Upper lobe of left lung (tissue), 6 donors: Measurements from ENCODE around the gene ZNF512B. TPM values are rescaled to one million over a fixed set of nuclear protein-coding genes. Genes with fewer than 3 reads are reported as not detected.

Experiments used
- ATAC-seq, 2 donors: fragments of 200-7000 bp; cut with Tn5 transposase; one replicate each; pipeline ENCODE4 v1.9.1; 2022; ENCODE audit warnings: mild to moderate bottlenecking in 2 of 2, moderate library complexity in 2 of 2; ENCODE audit not compliant: low FRiP score in 2 of 2
- DNase-seq, 2 donors: peaks; one replicate each; pipeline ENCODE4 v3.0.0-alpha.2; 2019 to 2020
- H3K27ac ChIP-seq, 4 donors: fragments of 200-600 bp; sonication (generic); one replicate each; pipeline ENCODE4 v1.5.1; 2016 to 2019
- H3K27me3 ChIP-seq, 4 donors: fragments of 200-600 bp; sonication (generic); one replicate each; pipeline ENCODE4 v1.5.1; 2017 to 2019
- H3K36me3 ChIP-seq, 4 donors: fragments of 200-600 bp; sonication (generic); one replicate each; pipeline ENCODE4 v1.5.1; 2016 to 2019
- H3K4me1 ChIP-seq, 4 donors: fragments of 200-600 bp; sonication (generic); one replicate each; pipeline ENCODE4 v1.5.1; 2018 to 2019
- H3K4me3 ChIP-seq, 4 donors: fragments of 200-600 bp; sonication (generic); one replicate each; pipeline ENCODE4 v1.5.1; 2017 to 2019; ENCODE audit warnings: mild to moderate bottlenecking in 2 of 4, moderate library complexity in 1 of 4
- H3K9me3 ChIP-seq, 4 donors: fragments of 200-600 bp; sonication (generic); one replicate each; pipeline ENCODE4 v1.5.1; 2018 to 2019
- CTCF ChIP-seq, 6 experiments: fragments of 450-650 bp in 4 of 6; fragments of 200-600 bp in 2 of 6; sonication (generic) in 2 of 6; IDR thresholded peaks; one replicate each; pipeline ENCODE4 v1.5.1; 2016 to 2019; ENCODE audit warnings: antibody characterized with exemption in 6 of 6
- EP300 ChIP-seq, 4 donors: sonication (generic); formaldehyde crosslinking; IDR thresholded peaks; one replicate each; pipeline ENCODE4 v1.5.1; 2017; ENCODE audit warnings: antibody characterized with exemption in 4 of 4, control low read depth in 2 of 4
- POLR2A ChIP-seq, 4 donors: fragments of 450-650 bp; IDR thresholded peaks; one replicate each; pipeline ENCODE4 v1.5.1; 2016 to 2017; ENCODE audit warnings: antibody characterized with exemption in 4 of 4, mild to moderate bottlenecking in 2 of 4
- POLR2AphosphoS5 ChIP-seq, 2 donors: sonication (generic); formaldehyde crosslinking; IDR thresholded peaks; one replicate each; pipeline ENCODE4 v1.5.1; 2017; ENCODE audit warnings: antibody characterized with exemption in 2 of 2
- WGBS, 2 donors: methylation state at CpG; one replicate each; pipeline ENCODE4 v1.1.5; 2017 to 2018; 5-methylcytosine and 5-hydroxymethylcytosine counted together
- total RNA-seq, 6 donors: library from RNA; depleted of rRNA in 4 of 6; stranded (reverse); fragments of >200 nt in 4 of 6; gene quantifications; one replicate each; pipeline versions ENCODE4 v1.1.0 to v1.2.1, GENCODE V29; 2016 to 2021
- donor health status: DM: no; HTN: no; CAD: no; lungs with moderate emphysema.
- donor health status: DM: no; HTN: yes; CAD: no; lungs with severe emphysema.

ZNF512B gene
- total RNA-seq, 6 donors from 2014 or later = 10.8 to 22.0 (median 16.3) TPM

GRCh38 chr20:63945031-63945658, 24.6 kb downstream of the ZNF512B start:
- DNase-seq (peak in 1 of 2 donors; percentile 50), ATAC-seq (no peak)
- Histone ChIP-seq H3K36me3 (peaks cover 7 to 52% (median 43%) of the 10 kb centered on the region in 4 donors), H3K4me1 (peaks cover 41 to 61% (median 46%) of the 10 kb centered on the region in 4 donors), H3K4me3 (no peak overlapping the region), H3K27me3 (no peaks in the 10 kb centered on the region), H3K9me3 (no peaks in the 10 kb centered on the region), H3K27ac (peak overlapping the region in 1 of 4 donors; percentile 84)
- no peak for TF ChIP-seq POLR2AphosphoS5 (IDR thresholded peaks at IDR 0.05)
- no peak for TF ChIP-seq POLR2A (IDR thresholded peaks at IDR 0.05)
- TF ChIP-seq CTCF (IDR thresholded peaks at IDR 0.05) = no peak
- TF ChIP-seq EP300 (IDR thresholded peaks at IDR 0.05) = no peak
- 93 to 96% methylated on average over 5 to 16 of the region's 17 CpGs for WGBS, 2 donors

GRCh38 chr20:63944078-63944941, 25.4 kb downstream of the ZNF512B start:
- Histone ChIP-seq H3K4me1 (peaks cover 33 to 52% (median 38%) of the 10 kb centered on the region in 4 donors), H3K27me3 (no peaks in the 10 kb centered on the region), H3K9me3 (no peaks in the 10 kb centered on the region), H3K4me3 (no peak overlapping the region), H3K27ac (peak overlapping the region in 3 of 4 donors; percentile 4 to 84 (median 82)), H3K36me3 (peaks cover 8 to 60% (median 49%) of the 10 kb centered on the region in 4 donors)
- TF ChIP-seq POLR2A (IDR thresholded peaks at IDR 0.05) (no peak), POLR2AphosphoS5 (IDR thresholded peaks at IDR 0.05) (no peak), EP300 (IDR thresholded peaks at IDR 0.05) (no peak), CTCF (IDR thresholded peaks at IDR 0.05) (no peak)
- ATAC-seq = no peak
- 93 to 95% methylated on average over 12 to 24 of the region's 35 CpGs for WGBS, 2 donors
- DNase-seq = peak in 1 of 2 donors; percentile 74

DNA sequence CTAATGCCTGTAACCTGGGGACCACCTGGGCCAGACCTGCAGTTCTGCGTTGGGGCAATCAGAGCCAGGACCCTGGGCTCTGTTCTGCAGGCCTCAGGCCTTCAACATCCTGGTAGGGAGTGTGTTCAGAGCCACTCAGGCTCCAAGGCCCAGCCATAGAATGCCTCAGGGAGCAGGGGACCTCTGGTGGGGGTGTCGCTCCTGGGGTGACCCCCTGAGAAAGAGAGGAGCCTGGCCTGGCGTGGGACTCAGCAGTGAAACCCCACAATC, 26.0 kb downstream of the ZNF512B start:
- WGBS, 2 donors = 100% methylated on average over 1 of the region's 3 CpGs; no CpG with 5 or more reads in 1 of the 2 donors

More for the DNA sequence above, 26.0 kb downstream of the ZNF512B start:
- no peak for DNase-seq
- Histone ChIP-seq H3K27me3 (no peaks in the 10 kb centered on the region), H3K27ac (peak overlapping the region in 3 of 4 donors; percentile 4 to 84 (median 82)), H3K4me1 (peaks cover 27 to 47% (median 32%) of the 10 kb centered on the region in 4 donors), H3K36me3 (peaks cover 8 to 66% (median 55%) of the 10 kb centered on the region in 4 donors), H3K4me3 (no peak overlapping the region), H3K9me3 (no peaks in the 10 kb centered on the region)
- no peak for TF ChIP-seq EP300 (IDR thresholded peaks at IDR 0.05)
- no peak for TF ChIP-seq POLR2AphosphoS5 (IDR thresholded peaks at IDR 0.05)
- no peak for TF ChIP-seq POLR2A (IDR thresholded peaks at IDR 0.05)
- TF ChIP-seq CTCF (IDR thresholded peaks at IDR 0.05) = no peak
- no peak for ATAC-seq
